NT2/D1 (cell line): ENCODE data around the gene BCAN.
"Not testable (repeated sequence)": the region's sequence is repeated elsewhere in the genome, so short reads cannot be mapped to it uniquely, and the experiment has no call there.

Experiments
- DNase-seq: peaks from one replicate; pipeline ENCODE4 v3.0.0-alpha.2; 2011; ENCODE audit warnings: low read depth, low spot score
- H3K27me3 ChIP-seq: 2 replicates; pipeline ENCODE4 v1.6.0; 2011; ENCODE audit warnings: mild to moderate bottlenecking; ENCODE audit not compliant: insufficient read length, insufficient read depth
- H3K36me3 ChIP-seq: 2 replicates; pipeline ENCODE4 v1.6.1; 2011; ENCODE audit warnings: mild to moderate bottlenecking, low read length, mixed read lengths; ENCODE audit not compliant: insufficient read depth, insufficient read length
- H3K4me1 ChIP-seq: 2 replicates; pipeline ENCODE4 v1.5.1; 2011; ENCODE audit not compliant: insufficient read depth, insufficient read length
- H3K4me3 ChIP-seq: 2 replicates; pipeline ENCODE4 v1.5.1; 2011; ENCODE audit warnings: low read depth; ENCODE audit not compliant: insufficient read length
- H3K9ac ChIP-seq: 2 replicates; pipeline ENCODE4 v1.6.0; 2011; ENCODE audit warnings: low read depth; ENCODE audit not compliant: insufficient read length
- H3K9me3 ChIP-seq: 2 replicates; pipeline ENCODE4 v1.5.1; 2011; ENCODE audit warnings: mild to moderate bottlenecking, low read length; ENCODE audit not compliant: insufficient read depth
- SUZ12 ChIP-seq: IDR thresholded peaks from 2 replicates; pipeline ENCODE4 v1.6.1; 2011; ENCODE audit not compliant: insufficient read length, insufficient read depth; ENCODE audit errors: extremely low read depth
- YY1 ChIP-seq: IDR thresholded peaks from 2 replicates; pipeline ENCODE4 v1.6.1; 2011; ENCODE audit not compliant: insufficient read length, insufficient read depth
- ZNF274 ChIP-seq: IDR thresholded peaks from 2 replicates; pipeline ENCODE4 v1.6.1; 2011; ENCODE audit warnings: mild to moderate bottlenecking, low read depth, low read length

Gene BCAN

GRCh38 chr1:156598125-156598524 is 43.8 kb upstream of the BCAN start:
- DNase-seq, result no peak
- H3K4me1 ChIP-seq, result peaks cover 5% of the 10 kb centered on the region
- TF ChIP-seq YY1 (no peak), SUZ12 (no peak), ZNF274 (no peak)
- no peaks in the 10 kb centered on the region for H3K9me3 ChIP-seq
- no peak overlapping the region for H3K9ac ChIP-seq
- no peak overlapping the region for H3K4me3 ChIP-seq
- H3K36me3 ChIP-seq, result peaks cover 68% of the 10 kb centered on the region
- no peaks in the 10 kb centered on the region for H3K27me3 ChIP-seq

DNA sequence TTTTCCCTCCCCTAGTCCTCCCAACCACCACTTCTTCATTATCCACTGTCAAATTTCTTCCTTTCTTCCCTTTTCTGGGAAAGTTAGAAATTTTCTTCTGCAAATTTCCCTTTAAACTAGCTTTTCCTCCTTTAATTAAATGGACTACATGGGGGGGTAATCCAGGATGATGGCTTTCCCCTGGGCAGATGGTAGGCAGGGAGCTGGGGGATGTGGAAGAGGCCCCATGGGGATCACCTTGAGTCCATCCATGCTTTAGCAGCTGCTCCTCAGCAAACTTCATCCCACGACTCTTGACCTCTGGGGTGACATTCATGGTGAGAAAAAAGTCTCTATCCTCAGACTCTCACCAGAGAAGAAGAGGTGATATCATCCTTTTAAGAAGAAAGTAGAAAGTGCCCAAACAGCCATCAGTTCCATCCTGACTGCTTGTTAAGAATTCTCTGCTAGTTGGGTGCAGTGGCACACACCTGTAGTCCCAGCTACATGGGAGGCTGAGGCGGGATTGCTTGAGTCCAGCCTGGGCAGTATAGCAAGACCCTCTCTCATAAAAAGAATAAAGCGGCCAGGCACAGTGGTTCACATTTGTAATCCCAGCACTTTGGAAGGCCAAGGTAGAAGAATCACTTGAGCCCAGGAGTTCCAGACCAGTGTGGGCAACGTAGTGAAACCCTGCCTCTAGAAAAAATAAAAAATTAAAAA is 43.0 kb upstream of the BCAN start:
- Histone ChIP-seq H3K9me3 (no peaks in the 10 kb centered on the region), H3K36me3 (peaks cover 60% of the 10 kb centered on the region), H3K4me1 (peaks cover 5% of the 10 kb centered on the region), H3K4me3 (no peak overlapping the region), H3K27me3 (no peaks in the 10 kb centered on the region), H3K9ac (no peak overlapping the region)
- no peak for DNase-seq
- no peak for TF ChIP-seq SUZ12
- no peak for TF ChIP-seq YY1
- no peak for TF ChIP-seq ZNF274

DNA sequence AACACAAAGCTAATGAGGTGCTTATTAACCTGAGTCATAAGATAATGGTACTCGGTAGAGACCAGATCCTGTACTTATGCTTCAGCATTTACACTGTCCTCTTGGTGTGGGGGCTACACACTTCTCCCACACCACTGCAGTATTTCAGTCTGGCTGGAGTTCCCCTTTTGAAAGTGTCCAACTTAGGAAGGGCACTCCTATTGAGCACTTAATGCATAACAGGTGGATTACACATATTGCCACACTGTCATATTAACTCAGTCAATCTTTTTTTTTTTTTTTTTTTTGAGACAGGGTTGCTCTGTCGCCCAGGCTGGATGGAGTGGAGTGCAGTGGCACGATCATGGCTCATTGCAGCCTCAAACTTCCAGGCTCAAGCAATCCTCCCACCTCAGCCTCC is 42.1 kb upstream of the BCAN start:
- Histone ChIP-seq H3K9ac (no peak overlapping the region), H3K9me3 (no peaks in the 10 kb centered on the region), H3K4me1 (peaks cover 5% of the 10 kb centered on the region), H3K27me3 (no peaks in the 10 kb centered on the region), H3K36me3 (peaks cover 51% of the 10 kb centered on the region), H3K4me3 (no peak overlapping the region)
- TF ChIP-seq SUZ12, result no peak
- TF ChIP-seq ZNF274, result no peak
- TF ChIP-seq YY1, result no peak
- DNase-seq, result no peak

DNA sequence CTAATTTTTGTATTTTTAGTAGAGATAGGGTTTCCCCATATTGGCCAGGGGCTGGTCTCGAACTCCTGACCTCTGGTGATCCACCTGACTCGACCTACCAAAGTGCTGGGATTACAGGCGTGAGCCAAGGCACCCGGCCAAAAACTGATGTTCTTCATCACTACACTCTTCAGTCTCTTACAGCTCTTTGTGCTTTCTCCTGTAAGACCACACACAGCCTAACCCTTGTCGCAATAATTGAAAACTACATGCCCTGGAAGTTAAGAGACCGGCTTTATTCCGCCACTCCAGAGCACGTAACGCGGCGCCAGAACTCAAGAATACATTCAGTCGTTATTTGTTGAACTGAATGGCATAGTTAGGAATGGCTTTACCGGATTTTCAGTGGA is 41.2 kb upstream of the BCAN start:
- peaks cover 42% of the 10 kb centered on the region for H3K36me3 ChIP-seq
- no peak for TF ChIP-seq SUZ12
- TF ChIP-seq YY1, result no peak
- TF ChIP-seq ZNF274, result no peak
- no peak for DNase-seq

DNA sequence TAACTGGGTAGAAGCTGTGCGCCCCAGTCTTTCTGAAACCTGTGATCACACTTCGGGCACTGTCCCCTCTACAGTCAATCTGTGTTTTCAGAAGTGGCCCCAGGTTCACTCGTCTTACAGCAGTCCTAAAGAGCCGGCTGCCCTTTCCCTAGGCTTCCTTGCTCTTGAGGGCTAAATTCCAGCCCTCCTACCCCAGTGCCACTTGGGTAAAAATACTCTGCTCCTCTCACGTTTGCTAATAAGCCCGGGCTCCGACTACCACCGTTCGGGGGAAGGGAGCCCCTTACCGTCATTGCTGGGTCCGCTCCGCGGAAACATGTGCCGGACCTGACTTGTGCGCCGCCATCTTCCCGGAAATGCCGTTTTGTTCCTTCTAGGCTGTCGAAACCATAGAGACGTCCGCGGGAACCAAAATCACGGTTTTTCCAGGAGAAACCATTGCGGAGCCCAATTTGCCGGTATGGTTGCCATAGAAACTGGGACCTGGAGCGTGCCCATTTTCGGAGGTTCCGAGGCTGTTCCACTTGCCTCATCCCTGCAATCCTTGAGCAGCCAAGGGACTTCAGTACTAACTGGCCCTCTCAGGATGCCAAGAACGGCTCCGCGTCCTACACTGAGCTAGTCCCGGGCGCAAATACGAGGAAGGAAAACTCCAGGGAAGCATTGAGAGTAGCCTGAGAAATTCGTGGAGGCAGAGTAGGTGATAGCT is 40.6 kb upstream of the BCAN start, which contains the start of gene GPATCH4:
Gene GPATCH4, minus strand, starts transcription at position 358 of the 709 bp plus-strand sequence.
- Histone ChIP-seq H3K4me3 (peak within 1 kb of the TSS; percentile 93), H3K9ac (peak within 1 kb of the TSS; percentile 95), H3K9me3 (no peaks in the 10 kb centered on the region), H3K4me1 (peaks cover 2% of the 10 kb centered on the region), H3K36me3 (peaks cover 36% of the 10 kb centered on the region), H3K27me3 (no peaks in the 10 kb centered on the region)
- peak; percentile 93 for DNase-seq
- TF ChIP-seq SUZ12 (no peak), YY1 (peak; percentile 95), ZNF274 (no peak)

More for the DNA sequence above, 41.2 kb upstream of the BCAN start:
- Histone ChIP-seq H3K9me3 (no peaks in the 10 kb centered on the region), H3K4me3 (peak overlapping the region; percentile 93), H3K4me1 (peaks cover 2% of the 10 kb centered on the region), H3K9ac (peak overlapping the region; percentile 95), H3K27me3 (no peaks in the 10 kb centered on the region)

DNA sequence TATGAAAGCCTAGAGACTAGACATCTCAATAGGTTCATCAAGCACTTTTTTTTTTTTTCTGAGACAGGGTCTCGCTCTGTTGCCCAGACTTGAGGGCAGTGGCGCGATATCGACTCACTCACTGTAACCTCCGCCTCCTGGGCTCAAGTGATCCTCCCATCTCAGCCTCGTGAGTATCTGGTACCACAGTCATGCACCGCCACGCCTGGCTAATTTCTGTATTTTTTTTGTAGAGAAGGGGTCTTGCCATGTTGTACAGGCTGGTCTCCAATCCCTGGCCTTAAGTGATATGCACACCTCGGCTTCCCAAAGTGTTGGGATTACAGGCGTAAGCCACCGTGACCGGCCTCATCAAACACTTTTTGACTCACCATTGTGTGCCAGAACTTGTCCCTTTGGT is 40.0 kb upstream of the BCAN start:
- H3K4me1 ChIP-seq, result peaks cover 2% of the 10 kb centered on the region
- H3K9me3 ChIP-seq, result no peaks in the 10 kb centered on the region
- no peaks in the 10 kb centered on the region for H3K27me3 ChIP-seq
- peak overlapping the region; percentile 95 for H3K9ac ChIP-seq
- no peak for TF ChIP-seq ZNF274
- no peak for TF ChIP-seq YY1
- no peak for TF ChIP-seq SUZ12
- H3K36me3 ChIP-seq, result peaks cover 30% of the 10 kb centered on the region
- H3K4me3 ChIP-seq, result peak overlapping the region; percentile 93
- DNase-seq, result no peak

DNA sequence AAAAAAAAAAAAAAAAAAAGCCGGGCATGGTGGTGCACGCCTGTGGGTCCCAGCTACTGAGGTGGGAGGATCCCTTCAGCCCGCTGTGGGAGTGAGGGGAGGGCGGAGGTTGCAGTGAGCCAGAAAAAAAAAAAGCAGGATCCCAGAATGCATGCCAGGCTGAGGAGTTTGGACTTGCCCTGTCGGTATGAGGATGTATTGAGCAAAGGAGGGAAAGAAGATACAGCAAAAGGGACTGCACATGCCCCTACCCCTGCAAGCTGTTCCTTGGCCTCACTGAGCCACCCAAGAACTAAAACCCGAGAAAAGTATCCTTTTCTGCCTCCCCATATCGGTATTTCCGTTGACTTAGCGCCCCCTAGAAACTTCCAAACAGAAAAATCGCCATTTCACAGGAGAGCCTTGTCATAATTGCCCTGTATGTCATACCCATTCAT is 39.3 kb upstream of the BCAN start:
- H3K4me3 ChIP-seq, result peak overlapping the region; percentile 17
- TF ChIP-seq ZNF274, result no peak
- DNase-seq, result no peak
- peaks cover 23% of the 10 kb centered on the region for H3K36me3 ChIP-seq
- peak overlapping the region; percentile 56 for H3K9ac ChIP-seq
- peaks cover 2% of the 10 kb centered on the region for H3K4me1 ChIP-seq
- H3K27me3 ChIP-seq, result no peaks in the 10 kb centered on the region
- no peaks in the 10 kb centered on the region for H3K9me3 ChIP-seq

DNA sequence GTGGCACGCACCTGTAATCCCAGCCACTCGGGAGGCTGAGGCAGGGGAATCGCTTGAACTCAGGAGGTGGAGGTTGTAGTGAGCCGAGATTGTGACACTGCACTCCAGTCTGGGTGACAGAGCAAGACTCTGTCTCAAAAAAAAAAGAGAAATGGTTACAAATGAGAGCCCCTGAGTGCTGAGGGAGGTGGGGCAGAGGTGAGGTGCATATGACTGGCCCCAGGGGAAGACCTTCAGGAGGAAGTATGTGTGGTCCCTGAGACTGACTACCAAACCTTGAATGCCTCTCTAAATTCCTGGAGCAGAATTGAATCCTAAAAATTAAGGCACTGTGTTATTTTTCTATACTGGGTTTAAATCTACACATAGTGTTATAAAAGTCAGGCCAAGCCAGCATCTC is 34.6 kb upstream of the BCAN start:
- H3K9ac ChIP-seq, H3K27me3 ChIP-seq, DNase-seq, H3K4me3 ChIP-seq, H3K4me1 ChIP-seq, H3K9me3 ChIP-seq, H3K36me3 ChIP-seq: not testable (repeated sequence)
